Bronchial epithelial cell (primary cell): ENCODE data around the gene TJP1. TPM values are rescaled to one million over a fixed set of nuclear protein-coding genes. Genes with fewer than 3 reads are reported as not detected.
A peak's percentile ranks its signal among the peaks of the same experiment; 100 is the strongest.

ENCODE experiments used
- DNase-seq: peaks from one replicate; pipeline ENCODE4 v3.0.0-alpha.2; 2010; ENCODE audit warnings: low read depth
- FAIRE-seq: peaks from 2 replicates; lab custom pipeline; 2011; peaks lifted over from hg19 to GRCh38; lab: Jason Lieb, UNC
- H3K27me3 ChIP-seq: 2 replicates; pipeline ENCODE4 v1.5.1; 2011; ENCODE audit warnings: low read length; ENCODE audit not compliant: control insufficient read depth, insufficient read depth
- H3K36me3 ChIP-seq: 2 replicates; pipeline ENCODE4 v1.5.1; 2011; ENCODE audit warnings: low read length; ENCODE audit not compliant: control insufficient read depth, insufficient read depth
- H3K4me3 ChIP-seq: 2 replicates; pipeline ENCODE4 v1.5.1; 2011; ENCODE audit warnings: mild to moderate bottlenecking, low read depth, low read length, control low read depth
- total RNA-seq: library from RNA; depleted of rRNA; stranded (reverse); fragments of >200 nt; gene quantifications from 2 replicates; pipeline ENCODE4 v1.2.1, GENCODE V29; 2014
- TF ChIP-seq, protein P1 (sequence below): IDR thresholded peaks from 2 replicates; pipeline ENCODE4 v1.5.1; 2011; ENCODE audit warnings: mild to moderate bottlenecking, moderate library complexity, low read length, control low read depth, inconsistent platforms; ENCODE audit not compliant: insufficient read depth, severe bottlenecking

Gene TJP1
- total RNA-seq, 1 donor from 2014 or later, result 62.9 TPM

DNA sequence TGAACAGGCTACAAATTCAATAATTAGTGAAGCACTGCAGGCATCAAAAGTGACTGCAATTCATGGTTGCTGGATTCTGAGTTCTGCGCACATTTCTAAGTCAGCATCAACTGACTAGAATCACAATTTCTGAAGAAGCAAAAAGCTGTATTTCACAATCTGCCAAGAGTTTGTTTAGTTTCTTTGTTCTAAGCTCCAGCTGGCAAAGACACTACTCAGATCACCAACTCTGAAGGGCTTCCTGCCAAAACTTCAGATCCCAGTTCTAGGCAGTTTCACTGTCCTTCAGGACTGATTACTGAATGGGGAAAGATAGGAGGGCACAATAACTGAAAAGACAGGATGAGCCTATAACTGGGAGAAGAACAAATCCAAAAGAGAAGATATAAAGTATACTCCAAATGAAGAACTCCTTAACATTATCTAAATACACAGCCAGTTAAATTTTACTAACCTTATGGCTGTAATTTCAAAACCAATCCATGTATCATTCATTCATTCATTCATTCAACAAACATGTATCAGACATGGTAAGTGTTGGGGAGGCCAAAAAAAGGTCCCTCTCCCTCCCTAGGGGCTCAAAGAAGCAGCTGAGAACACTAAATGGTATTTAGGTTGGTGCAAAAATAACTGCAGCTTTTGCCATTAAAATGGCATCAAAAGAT is 17.1 kb downstream of the TJP1 start:
- H3K4me3 ChIP-seq, result no peak overlapping the region
- FAIRE-seq (no peak), DNase-seq (peak; percentile 60)
- H3K27me3 ChIP-seq, result no peaks in the 10 kb centered on the region
- TF ChIP-seq, protein P1, sequence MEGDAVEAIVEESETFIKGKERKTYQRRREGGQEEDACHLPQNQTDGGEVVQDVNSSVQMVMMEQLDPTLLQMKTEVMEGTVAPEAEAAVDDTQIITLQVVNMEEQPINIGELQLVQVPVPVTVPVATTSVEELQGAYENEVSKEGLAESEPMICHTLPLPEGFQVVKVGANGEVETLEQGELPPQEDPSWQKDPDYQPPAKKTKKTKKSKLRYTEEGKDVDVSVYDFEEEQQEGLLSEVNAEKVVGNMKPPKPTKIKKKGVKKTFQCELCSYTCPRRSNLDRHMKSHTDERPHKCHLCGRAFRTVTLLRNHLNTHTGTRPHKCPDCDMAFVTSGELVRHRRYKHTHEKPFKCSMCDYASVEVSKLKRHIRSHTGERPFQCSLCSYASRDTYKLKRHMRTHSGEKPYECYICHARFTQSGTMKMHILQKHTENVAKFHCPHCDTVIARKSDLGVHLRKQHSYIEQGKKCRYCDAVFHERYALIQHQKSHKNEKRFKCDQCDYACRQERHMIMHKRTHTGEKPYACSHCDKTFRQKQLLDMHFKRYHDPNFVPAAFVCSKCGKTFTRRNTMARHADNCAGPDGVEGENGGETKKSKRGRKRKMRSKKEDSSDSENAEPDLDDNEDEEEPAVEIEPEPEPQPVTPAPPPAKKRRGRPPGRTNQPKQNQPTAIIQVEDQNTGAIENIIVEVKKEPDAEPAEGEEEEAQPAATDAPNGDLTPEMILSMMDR, result no peak
- no peaks in the 10 kb centered on the region for H3K36me3 ChIP-seq

DNA sequence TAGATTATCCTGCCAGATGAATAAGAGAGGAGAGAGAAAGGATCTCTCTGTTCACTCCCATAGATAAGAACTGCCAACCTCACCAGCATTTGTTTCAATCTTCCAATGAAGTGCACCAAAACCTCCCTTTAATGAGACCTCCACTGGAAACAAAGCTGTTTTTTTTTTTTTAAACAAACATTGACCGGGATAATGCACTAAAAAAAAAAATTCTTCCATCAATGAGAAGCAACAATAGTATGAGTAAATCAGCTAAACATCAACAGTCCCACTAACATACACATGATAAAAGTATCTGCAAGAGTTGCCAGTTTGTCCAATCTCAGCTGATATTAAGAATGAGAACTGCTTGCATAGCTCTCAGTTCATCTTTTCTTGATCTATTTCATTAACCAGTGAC is 19.9 kb downstream of the TJP1 start:
- H3K27me3 ChIP-seq, result no peaks in the 10 kb centered on the region
- TF ChIP-seq, protein P1, result no peak
- no peak overlapping the region for H3K4me3 ChIP-seq
- FAIRE-seq, result no peak
- no peak for DNase-seq
- H3K36me3 ChIP-seq, result no peaks in the 10 kb centered on the region

DNA sequence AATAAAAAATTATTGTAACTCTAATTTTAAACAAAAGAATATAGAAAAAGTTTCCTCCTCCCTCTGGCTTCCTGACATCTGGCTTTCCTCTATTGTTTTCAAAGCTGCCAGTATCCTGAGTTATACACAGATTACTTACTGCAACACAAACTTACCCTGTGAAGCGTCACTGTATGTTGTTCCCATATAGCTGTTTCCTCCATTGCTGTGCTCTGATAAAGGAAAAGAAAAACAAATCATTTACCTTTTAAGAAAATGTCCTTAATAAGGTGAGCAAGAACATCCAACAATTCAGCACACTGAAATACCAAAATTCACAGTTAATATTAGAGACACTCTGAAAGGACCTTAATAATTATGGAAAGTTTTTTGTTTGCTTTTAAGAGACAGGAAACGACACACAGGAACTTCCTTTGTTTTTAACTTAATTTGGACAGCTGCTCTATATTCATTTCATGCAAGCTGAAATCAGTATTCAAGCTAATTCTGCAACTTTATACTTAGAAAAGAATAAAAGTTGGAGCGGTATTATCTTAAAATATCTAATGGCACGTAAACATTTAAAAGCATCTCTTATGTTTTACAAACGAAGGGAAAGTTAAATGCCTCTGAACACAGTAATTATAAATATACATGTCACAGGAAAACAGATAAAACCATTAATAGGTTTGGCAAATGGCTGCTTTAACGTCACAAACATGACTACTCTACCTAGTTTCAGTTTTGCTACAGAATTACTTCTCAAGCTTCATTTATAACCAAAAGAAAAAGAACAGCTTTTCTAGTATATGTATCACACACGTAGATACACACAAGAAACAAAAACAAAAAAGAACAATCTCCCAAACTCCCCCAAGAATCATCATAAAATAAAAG is 21.5 kb downstream of the TJP1 start:
- DNase-seq, result no peak
- H3K36me3 ChIP-seq, result no peaks in the 10 kb centered on the region
- no peak for FAIRE-seq
- TF ChIP-seq, protein P1, result no peak
- H3K27me3 ChIP-seq, result no peaks in the 10 kb centered on the region
- no peak overlapping the region for H3K4me3 ChIP-seq

DNA sequence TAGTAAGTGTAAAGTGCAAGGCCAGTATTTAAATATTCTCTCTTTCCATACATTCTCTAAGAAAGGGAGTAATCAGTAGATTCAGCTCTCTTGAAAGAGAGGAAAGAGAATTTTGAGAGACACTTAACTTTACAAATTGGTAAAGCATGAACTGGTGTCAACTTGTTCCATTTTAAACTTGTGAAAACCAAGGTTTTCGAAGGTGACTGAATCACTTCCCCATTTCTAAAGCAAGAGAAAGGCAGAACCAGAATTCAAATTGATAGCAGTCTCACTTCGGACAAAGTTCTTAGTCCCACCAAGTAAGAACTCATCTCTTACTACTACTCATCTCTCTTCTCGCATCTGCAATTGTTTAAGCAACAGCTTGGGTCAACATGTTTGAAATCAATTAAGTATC is 22.4 kb downstream of the TJP1 start:
- FAIRE-seq (no peak), DNase-seq (no peak)
- TF ChIP-seq, protein P1, result no peak
- no peaks in the 10 kb centered on the region for H3K27me3 ChIP-seq
- H3K36me3 ChIP-seq, result no peaks in the 10 kb centered on the region
- H3K4me3 ChIP-seq, result no peak overlapping the region

DNA sequence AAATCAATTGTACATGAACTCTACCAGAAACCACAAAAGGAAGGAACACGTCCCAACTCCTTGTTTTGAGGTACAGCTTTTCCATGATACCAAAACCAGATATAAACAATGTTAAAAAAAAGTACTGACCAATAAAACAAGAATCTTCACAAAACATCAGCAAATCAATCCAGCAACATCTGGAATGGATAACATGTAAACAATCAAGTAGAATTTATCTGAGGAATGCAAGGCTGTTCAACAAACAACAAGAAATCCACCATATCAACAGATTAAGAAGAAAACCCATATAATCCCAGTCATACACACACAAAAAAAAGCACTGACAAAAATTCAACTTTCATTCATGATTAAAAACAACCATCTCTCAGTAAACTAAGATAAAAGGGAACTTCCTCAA is 26.7 kb downstream of the TJP1 start:
- Histone ChIP-seq H3K36me3 (peaks cover 2% of the 10 kb centered on the region), H3K4me3 (no peak overlapping the region), H3K27me3 (no peaks in the 10 kb centered on the region)
- TF ChIP-seq, protein P1, result no peak
- DNase-seq (no peak), FAIRE-seq (no peak)
